Measurements from ENCODE around the gene ATF6B. TPM values are rescaled to one million over a fixed set of nuclear protein-coding genes. Genes with fewer than 3 reads are reported as not detected.

ATF6B gene
- total RNA-seq, 2 donors from 2014 or later = 54.5 to 60.3 TPM

- Mint-ChIP-seq H3K4me3 (no peak overlapping the region), H3K36me3 (ENCODE audit: low read depth) (no peaks in the 10 kb centered on the region), H3K27me3 (ENCODE audit: insufficient read depth) (peaks cover 38% of the 10 kb centered on the region), H3K4me1 (peaks cover 3% of the 10 kb centered on the region), H3K9me3 (no peaks in the 10 kb centered on the region), H3K27ac (no peak overlapping the region)
- no peaks in the 10 kb centered on the region for H3K4me1 ChIP-seq (ENCODE audit: control insufficient read depth, insufficient read depth, low read length)
- no peak for DNase-seq
- H3K36me3 ChIP-seq (ENCODE audit: control insufficient read depth, insufficient read depth, low read length) = no peaks in the 10 kb centered on the region
- no peaks in the 10 kb centered on the region for H3K9me3 ChIP-seq (ENCODE audit: control insufficient read depth, low read length)
- H3K4me3 ChIP-seq (ENCODE audit: low read length) = no peak overlapping the region
- peaks cover 23% of the 10 kb centered on the region for H3K27me3 ChIP-seq (ENCODE audit: control insufficient read depth, insufficient read depth, low read length, poor library complexity, severe bottlenecking)
- TF ChIP-seq, protein P1, sequence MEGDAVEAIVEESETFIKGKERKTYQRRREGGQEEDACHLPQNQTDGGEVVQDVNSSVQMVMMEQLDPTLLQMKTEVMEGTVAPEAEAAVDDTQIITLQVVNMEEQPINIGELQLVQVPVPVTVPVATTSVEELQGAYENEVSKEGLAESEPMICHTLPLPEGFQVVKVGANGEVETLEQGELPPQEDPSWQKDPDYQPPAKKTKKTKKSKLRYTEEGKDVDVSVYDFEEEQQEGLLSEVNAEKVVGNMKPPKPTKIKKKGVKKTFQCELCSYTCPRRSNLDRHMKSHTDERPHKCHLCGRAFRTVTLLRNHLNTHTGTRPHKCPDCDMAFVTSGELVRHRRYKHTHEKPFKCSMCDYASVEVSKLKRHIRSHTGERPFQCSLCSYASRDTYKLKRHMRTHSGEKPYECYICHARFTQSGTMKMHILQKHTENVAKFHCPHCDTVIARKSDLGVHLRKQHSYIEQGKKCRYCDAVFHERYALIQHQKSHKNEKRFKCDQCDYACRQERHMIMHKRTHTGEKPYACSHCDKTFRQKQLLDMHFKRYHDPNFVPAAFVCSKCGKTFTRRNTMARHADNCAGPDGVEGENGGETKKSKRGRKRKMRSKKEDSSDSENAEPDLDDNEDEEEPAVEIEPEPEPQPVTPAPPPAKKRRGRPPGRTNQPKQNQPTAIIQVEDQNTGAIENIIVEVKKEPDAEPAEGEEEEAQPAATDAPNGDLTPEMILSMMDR (conservative IDR thresholded peaks at IDR 0.05) = no peak
- H3K9ac ChIP-seq (ENCODE audit: extremely low read depth, low read length, poor library complexity, severe bottlenecking) = no peak overlapping the region
- 88 to 90% methylated on average over 2 of the region's 2 CpGs for WGBS, 2 experiments (ENCODE audit: insufficient coverage in 1 of 2, insufficient read length in 1 of 2)
- no peak overlapping the region for H3K27ac ChIP-seq (ENCODE audit: low read depth, low read length)
Measured at GRCh38 chr6:32084780-32085179, 43.3 kb downstream of the ATF6B start.

DNA sequence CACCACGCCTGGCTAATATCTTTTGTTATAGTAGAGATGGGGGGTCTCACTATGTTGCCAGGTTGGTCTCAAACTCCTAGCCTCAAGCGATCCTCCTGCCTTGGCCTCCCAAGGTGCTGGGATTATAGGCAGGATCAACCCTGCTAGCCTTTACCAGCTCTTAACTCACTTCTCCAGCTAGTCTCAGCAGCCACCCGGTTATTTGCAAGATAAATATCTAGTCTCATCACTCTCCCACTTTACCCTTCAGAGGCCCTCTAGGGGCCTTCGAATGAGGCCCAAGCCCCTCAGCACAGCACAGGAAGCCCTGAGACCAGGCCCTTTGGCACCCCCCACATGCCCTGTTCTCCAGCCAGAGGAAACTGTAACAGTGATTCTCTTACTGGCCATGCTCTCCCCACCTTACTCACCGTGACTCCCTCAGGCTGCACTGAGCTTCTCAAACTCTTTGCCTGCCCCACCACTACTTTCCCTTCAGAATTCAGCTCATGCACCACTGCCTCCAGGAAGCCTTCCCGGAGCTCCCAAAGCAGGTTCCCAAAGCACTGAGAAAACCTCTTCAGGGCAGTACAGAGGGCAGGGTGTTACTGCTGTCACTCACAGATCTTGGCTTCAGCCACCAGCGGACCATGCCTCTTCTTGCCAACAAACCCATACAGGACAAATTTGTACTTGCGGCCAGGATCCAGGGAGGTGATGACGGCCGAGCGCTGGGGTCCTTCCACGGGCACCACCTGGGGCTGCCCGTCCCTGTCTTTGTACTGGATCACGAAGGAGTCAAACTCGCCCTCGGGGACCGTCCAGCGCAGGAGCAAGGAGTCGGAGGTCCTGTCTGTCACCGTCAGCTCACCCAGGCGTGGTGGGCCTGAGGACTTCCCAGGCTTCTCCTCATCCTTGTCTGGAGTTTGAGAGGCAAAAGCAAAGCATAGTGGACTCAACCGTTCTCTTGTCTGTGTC is 44.0 kb downstream of the ATF6B start:
- no peak overlapping the region for H3K9ac ChIP-seq (ENCODE audit: extremely low read depth, low read length, poor library complexity, severe bottlenecking)
- H3K36me3 ChIP-seq (ENCODE audit: control insufficient read depth, insufficient read depth, low read length) = no peaks in the 10 kb centered on the region
- Mint-ChIP-seq H3K4me1 (peaks cover 3% of the 10 kb centered on the region), H3K36me3 (ENCODE audit: low read depth) (no peaks in the 10 kb centered on the region), H3K27me3 (ENCODE audit: insufficient read depth) (peaks cover 31% of the 10 kb centered on the region), H3K27ac (no peak overlapping the region), H3K4me3 (no peak overlapping the region), H3K9me3 (no peaks in the 10 kb centered on the region)
- H3K4me3 ChIP-seq (ENCODE audit: low read length) = no peak overlapping the region
- H3K9me3 ChIP-seq (ENCODE audit: control insufficient read depth, low read length) = no peaks in the 10 kb centered on the region
- 93% methylated on average over 18 to 22 of the region's 22 CpGs for WGBS, 2 experiments (ENCODE audit: insufficient coverage in 1 of 2, insufficient read length in 1 of 2)
- DNase-seq = no peak
- H3K27me3 ChIP-seq (ENCODE audit: control insufficient read depth, insufficient read depth, low read length, poor library complexity, severe bottlenecking) = peaks cover 16% of the 10 kb centered on the region
- no peak overlapping the region for H3K27ac ChIP-seq (ENCODE audit: low read depth, low read length)
- TF ChIP-seq, protein P1 (conservative IDR thresholded peaks at IDR 0.05) = no peak
- H3K4me1 ChIP-seq (ENCODE audit: control insufficient read depth, insufficient read depth, low read length) = no peaks in the 10 kb centered on the region

DNA sequence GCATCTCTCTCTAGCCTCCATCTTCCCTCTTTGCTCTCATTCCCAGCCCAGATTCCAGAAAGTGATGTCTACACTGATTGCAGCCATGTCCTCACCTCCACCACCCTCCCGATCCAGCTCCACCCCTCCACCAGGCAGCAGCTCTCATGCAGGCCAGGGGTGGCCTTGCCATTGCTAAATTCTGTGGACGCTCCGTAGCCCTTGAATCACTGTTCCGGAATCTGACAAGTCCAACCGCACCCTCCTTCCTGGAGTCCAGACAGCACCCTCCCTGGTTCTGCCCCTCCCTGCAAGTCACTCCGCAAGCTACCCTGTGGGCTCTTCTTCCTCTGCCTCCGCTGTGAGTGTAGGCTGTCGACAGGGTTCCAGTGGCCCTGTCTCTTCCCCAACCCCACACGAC is 45.1 kb downstream of the ATF6B start:
- H3K27me3 ChIP-seq (ENCODE audit: control insufficient read depth, insufficient read depth, low read length, poor library complexity, severe bottlenecking) = peaks cover 12% of the 10 kb centered on the region
- no peak overlapping the region for H3K27ac ChIP-seq (ENCODE audit: low read depth, low read length)

More for the DNA sequence above, 45.1 kb downstream of the ATF6B start:
- WGBS, 2 experiments (ENCODE audit: insufficient coverage in 1 of 2, insufficient read length in 1 of 2) = 87 to 91% methylated on average over 7 to 9 of the region's 9 CpGs
- Mint-ChIP-seq H3K36me3 (ENCODE audit: low read depth) (no peaks in the 10 kb centered on the region), H3K27ac (no peak overlapping the region), H3K4me3 (no peak overlapping the region), H3K4me1 (no peaks in the 10 kb centered on the region), H3K9me3 (no peaks in the 10 kb centered on the region), H3K27me3 (ENCODE audit: insufficient read depth) (peaks cover 31% of the 10 kb centered on the region)
- Histone ChIP-seq H3K9ac (ENCODE audit: extremely low read depth, low read length, poor library complexity, severe bottlenecking) (no peak overlapping the region), H3K4me1 (ENCODE audit: control insufficient read depth, insufficient read depth, low read length) (no peaks in the 10 kb centered on the region), H3K9me3 (ENCODE audit: control insufficient read depth, low read length) (no peaks in the 10 kb centered on the region), H3K4me3 (ENCODE audit: low read length) (no peak overlapping the region), H3K36me3 (ENCODE audit: control insufficient read depth, insufficient read depth, low read length) (no peaks in the 10 kb centered on the region)
- DNase-seq = no peak
- TF ChIP-seq, protein P1 (conservative IDR thresholded peaks at IDR 0.05) = no peak
